Activated CD8-positive, alpha-beta memory T cell treated with anti-CD3 and anti-CD28 coated beads for 4 hours (primary cell): ENCODE measurements around the gene ST8SIA5.

ENCODE experiments used
- DNase-seq, 2 donors: peaks; one replicate each; pipeline ENCODE4 v3.0.0-alpha.2; 2020; ENCODE audit warnings: low read depth in 2 of 2

Gene ST8SIA5

DNA sequence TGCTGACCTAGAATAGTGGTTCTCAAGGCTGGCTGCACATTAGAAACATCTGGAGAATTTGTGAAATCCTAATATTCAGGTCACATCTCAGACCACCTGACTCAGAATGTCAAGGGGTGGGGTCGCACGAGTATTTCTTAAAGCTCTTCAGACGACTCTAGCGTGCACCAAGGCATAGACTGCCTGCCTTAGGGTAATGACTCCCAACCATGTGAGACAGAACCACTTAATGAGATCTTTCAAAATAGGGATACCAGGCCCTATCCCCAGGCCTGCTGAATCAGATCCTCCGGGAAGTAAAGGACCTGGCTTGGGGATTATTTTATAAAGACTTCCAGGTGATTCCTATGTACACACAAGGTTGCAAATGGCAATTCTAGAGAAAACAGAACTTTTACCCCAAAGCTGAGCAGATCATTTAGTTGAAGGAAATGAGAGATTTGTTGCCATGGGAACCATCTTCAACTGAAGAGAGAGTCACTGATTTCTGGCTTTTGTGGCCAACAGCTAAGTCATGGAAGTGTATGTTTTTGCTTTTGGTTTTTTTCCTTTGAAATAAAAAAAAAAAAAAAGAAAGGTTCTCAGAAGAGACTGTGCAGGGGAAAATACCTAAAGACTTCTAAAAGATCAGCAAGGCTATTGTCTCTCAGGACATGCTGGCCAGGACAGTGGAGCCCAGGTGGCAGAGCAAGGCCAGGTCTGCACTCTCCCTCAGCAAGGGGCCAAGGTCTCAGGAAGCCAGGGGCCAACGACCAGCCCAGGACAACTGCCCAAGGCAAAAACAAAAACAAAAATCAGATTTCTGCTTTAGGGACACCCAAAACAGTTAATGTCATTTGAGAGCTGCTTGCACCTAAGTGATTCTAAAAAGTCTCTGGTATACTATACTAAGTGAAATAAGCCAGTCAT lies 84.5 kb downstream of the ST8SIA5 start:
- DNase-seq: no peak

DNA sequence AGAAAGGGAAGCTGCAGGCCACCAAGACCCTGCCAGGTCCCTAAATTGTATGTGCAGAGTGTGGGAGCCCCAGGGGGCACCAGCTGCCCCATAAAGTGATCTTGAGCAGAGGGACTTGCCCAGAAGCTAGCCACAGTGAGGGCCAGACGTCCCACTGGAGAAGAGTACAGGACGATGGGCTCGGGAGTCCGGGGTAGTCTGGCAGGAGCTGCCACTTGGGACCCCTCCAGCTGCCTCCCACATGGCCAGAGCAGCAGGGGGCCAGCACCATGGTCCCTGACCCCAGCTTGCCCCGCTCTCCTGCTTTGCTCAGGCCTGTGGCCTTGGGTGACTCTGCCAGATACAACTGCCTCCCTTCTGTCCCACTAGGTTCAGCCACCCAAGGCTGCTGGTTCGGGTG lies 88.2 kb downstream of the ST8SIA5 start:
- no peak for DNase-seq

DNA sequence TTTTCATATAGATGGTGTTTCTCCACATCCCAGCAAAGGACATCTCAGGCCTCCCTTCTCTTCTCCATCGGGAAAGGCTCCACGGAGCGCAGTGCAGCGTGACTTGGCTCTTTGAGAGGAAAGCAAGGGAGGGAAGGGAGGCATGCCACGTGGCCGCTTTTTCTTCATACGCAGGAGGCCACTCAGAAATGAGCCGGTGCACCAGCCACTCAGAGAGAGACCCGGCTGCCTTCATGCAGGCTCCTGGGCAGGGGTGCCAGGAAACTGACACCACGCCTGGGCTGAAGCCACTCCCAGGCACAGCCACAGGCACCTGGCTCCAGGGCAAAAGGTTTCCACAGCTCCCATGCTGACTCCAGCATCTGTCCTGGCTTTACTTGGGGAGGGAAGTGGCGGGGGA lies 88.7 kb downstream of the ST8SIA5 start:
- DNase-seq: no peak

DNA sequence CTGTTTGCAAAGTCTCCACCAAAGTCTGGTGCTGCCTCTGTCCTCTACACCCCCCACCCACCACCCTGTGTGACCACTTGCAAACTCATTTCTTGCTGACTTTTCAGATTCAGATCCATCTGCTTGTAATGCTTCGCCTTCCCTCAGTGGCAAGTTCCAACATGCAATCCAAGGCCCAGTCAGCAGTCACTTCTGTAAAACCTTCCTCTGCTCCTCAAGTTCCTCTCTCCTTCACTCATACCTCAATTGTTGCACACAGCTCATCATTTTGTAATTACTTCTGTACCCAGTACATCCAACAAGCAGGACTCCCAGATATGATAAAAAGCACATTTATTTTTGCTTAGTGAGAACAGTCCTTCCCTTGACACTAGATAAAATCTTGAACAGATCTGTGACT lies 93.3 kb downstream of the ST8SIA5 start:
- no peak for DNase-seq

DNA sequence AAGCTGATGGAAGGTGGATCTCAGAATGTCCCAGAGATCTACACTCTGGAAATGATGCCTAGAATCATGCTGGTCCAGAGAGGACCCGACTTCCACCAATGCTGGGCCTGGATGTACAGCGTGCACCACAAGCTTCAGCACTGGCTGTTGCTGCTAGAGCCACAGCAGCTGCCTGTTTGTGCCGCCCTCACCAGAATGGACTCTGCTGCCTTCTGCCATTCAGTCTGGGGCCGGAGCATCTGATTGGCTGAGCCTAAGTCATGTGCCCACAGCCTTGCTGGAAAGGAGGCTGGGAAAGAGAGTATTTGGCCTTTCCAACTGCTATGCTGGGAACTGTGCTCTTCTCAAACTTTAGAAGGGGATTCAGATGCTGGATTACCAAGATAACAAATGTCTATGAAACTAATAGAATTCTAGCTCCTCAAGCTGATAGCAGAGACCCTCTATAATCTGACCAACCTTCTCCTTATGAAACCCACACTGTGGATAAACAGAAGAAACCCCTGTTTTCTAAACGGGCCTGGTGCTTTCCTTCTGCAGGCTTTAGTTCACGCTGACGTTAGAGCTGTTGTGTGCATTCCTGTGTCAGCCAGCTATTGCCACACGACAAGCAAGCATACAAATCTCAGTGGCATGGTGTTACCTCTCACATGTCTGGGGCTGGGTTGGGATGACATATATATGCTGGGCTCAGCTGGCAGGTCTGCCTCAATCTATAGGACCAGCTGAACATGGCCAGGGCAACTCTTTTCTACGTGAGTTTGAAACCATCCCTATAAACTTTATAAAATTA lies 95.7 kb downstream of the ST8SIA5 start:
- no peak for DNase-seq

DNA sequence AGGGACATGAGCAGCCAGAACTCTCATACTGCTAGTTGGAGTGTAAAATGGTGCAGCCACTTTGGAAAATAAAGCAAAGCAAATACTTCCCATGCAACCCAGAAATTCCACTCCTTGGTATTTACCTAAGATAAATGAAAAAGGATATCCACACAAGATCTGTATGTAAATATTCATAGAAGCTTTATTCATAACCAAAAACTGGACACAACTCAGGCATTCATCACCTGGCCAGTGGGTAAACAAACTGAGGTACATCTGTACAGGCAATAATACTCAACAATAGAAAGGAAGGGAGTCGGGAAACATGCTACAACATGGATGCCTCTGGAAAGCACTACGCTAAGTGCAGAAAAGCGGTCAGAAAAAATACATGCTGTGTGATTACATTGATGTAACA lies 97.4 kb downstream of the ST8SIA5 start:
- DNase-seq: no peak

DNA sequence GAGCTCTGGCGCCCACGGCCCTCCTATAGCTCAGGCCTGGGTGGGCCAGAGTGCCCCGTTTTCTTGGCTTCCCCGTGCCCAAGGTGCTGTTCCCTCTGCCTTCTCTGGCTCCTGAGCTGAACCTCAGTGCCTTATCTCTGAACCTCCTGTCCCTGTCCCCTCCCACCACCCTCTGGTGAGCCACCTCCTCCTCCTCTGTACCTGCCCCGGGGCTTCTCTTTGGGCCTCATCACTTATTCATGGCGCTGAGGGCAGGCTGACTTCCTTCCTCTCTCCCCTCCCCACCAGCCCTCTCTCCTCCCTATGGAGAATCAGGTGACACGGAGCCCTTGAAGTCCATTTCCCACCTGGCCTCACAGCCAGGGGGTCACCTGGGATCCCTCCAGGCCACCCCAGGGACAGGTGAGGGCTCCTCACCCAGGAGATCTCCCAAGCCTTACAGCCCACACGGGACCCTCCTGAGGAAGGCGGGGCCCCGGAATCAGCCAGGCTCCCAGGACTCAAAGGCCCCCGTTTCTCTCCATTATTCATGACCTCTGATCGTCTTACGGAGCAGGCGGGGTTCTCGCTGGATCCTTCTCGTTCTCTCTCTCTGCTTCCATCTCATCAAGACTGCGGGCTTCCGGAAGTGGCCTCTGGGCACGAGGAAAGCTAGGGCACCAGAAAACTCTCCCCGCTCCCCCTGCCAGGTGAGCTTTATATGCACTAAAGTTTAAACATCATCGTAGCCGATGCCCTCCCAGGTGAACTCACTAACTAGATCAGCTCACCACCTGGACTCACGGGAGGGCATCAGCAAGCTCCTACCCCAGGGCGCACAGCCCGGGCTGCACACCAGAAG lies 99.5 kb downstream of the ST8SIA5 start, which contains the start of gene LOXHD1:
TSS of gene LOXHD1 (minus strand) at position 106 of the 841 bp plus-strand sequence. CDS start 187 bp downstream, outside the sequence.
- DNase-seq: no peak

DNA sequence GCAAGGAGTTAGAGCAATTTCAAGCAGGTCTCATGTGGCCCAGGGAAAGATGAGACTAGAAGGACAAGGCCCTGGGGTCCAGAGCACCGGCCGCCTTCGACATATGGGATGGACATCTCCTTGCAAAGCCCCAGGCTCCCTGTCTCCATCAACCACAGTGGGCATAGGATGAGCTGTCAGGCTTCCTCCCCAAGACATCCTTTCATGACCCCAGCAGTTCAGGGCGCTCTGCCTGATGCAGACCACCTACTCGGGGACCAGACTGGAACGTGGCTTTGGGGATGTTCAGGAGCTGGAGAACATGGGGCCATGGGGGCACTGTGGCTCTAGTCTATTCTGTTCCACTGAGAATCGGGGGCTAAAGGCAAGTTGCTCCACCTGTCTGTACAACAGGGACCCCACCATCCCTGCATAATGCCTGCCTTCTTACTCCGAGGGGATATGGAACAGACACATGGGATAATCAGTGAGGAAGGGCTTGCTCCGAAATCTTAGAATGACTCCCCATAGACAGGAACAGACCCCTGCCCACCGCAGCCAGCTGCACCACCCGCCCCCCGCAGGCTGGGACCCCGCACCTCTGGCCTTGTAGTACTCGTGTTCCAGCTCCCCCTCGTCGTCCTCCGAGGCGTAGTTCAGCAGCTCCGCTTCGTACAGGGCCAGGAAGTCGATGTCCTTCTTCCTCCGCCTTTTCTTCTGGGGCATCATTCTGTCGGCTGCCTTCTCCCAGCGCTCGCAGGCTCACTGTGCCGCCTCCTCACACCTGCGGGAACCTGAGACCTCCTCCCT lies 100.3 kb downstream of the ST8SIA5 start:
- DNase-seq: no peak

DNA sequence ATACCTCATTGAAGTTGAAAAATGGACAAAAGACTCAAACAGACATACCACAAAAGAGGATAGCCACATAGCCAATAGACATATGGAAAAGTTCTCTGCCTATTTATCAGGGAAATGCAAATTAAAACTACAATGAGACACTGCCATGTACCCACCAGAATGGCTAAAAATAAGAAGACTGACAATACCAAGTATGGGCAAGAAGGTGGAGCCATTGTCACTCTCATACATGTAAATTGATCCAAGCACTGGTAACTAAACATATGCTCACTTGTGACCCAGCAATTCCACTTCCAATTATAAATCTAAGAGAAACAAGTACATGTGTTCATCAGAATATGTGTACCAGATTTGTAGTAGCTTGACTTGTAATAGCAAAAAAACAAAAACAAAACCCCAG lies 104.5 kb downstream of the ST8SIA5 start:
- DNase-seq: no peak

DNA sequence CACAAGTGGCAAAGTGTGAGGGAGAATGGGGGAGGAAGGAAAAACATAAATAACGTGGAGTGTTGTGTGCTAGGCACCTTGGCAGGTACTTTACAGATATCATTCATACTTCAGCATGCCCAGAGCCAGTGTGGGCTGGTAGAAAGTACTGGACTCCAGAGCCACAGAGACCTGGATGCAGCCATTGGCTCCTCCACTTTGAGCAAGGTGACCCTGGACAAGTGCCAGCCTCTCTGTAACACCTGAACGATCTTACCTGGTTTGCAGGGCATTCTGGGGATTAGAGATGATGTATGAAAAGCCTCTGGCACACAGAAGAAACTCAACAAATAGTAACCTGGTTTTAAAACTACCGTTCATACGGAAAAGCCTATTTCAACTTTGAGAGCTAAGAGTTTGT lies 106.2 kb downstream of the ST8SIA5 start:
- no peak for DNase-seq

DNA sequence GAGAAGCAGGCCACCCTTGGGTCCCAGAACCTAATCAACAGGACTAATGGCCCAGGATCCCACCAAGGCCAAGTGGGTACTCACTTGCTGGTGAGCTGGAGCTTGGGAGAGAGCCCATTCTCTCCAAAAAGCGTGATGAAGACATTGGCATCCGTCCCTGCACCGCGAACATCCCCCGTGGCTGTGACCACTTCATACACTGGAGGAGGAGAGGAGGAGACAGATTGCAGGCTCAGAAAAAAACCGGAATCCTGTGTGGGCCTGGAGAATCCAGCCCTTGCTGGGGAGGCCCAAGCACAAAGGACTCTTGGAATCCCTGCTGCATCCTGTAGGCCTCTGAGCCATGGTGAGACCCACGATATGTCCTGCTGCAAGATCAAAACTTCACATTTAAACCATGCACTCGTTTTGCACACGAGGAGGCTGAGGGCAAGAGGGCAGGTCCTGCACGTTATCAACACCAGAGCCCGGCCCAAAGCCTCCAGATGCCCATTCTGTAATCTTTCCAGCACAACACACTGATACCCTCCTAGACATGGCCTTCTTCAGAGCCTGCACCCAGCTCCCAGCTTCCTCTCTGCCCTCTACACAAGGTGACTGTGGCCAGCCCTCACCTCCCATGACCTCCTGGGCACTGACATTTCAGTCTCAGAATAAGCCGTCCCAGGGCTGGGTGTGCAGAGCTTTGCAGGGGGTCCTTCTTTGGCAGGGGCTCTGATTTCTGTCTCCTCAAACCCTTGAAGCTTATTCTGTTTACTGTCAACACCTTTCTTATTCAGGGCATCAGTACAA lies 107.6 kb downstream of the ST8SIA5 start:
- DNase-seq: no peak

DNA sequence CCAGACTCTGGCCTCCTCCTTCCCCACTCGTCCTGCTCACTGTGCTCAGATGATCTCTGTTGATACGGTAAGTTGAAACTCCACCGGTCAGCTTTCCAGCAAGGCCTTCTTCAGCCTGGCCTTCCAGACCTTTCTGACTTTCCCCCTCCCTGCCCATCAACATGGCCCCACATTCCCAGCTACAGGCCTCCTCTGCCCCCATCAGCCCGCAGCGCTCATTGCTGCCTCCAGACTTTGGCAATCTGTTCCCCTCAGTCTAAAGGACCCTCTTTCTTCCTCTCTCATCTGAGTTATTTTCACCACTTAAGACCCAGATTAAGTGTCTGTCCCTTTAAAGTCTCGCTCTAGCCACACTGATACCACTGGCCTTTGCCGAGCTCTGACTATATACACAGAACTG lies 110.4 kb downstream of the ST8SIA5 start:
- DNase-seq: no peak

DNA sequence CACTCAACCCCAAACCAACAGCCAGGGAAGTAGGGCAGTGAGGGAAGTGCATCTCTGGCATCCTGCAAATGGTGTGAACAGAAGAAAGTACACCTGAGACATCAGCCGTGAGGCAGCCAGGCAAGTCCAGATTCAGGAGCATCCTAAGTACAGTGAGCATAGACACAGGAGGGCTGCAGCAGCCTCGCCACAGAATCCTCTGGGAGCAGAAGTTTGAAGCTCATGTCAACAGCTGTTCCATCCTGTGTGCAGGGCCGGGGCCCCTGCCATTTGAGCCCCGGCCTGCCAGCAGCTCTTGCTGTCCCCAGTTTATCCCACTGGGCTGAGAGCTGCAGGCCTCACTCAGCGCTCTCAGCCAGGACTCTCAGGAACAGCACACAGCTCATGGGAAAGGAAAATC lies 114.3 kb downstream of the ST8SIA5 start:
- no peak for DNase-seq

DNA sequence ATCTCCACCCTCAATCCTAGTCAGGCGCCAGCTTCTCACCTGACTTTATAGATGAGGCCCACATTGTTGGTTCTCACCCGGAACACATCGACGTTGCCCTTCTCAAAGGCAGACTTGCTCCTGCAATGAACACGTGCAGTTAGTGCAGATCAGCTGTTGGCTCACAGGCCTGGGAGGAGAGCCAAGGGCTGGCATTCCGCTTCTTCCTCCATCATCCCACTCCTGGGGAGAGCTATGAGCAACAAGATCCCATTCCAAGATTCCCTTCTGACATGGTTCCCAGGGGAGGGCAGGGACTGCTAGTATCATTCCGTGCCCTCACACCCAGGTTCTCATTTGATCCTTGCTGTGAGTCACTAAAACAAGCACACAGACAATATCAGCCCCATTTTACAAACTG lies 114.9 kb downstream of the ST8SIA5 start:
- no peak for DNase-seq

DNA sequence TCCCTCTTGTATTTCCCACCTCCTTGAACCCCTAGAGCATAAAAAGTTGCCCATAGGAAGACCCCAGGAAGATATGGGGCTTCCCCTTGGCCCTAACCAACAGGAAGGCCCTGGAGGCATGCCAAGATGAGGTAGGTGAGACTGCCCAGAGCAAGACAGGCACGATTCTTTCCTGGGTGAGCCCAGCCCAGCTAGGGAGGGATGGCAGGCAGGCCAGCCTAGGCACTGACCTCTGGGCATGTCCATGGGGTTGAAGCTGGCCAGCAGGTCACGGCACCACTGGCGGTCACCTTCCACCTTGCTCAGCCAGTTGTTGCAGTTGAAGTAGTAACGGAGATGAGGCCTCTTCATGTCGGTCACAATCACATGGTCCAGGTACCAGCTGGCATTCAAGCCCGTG lies 117.5 kb downstream of the ST8SIA5 start:
- no peak for DNase-seq

DNA sequence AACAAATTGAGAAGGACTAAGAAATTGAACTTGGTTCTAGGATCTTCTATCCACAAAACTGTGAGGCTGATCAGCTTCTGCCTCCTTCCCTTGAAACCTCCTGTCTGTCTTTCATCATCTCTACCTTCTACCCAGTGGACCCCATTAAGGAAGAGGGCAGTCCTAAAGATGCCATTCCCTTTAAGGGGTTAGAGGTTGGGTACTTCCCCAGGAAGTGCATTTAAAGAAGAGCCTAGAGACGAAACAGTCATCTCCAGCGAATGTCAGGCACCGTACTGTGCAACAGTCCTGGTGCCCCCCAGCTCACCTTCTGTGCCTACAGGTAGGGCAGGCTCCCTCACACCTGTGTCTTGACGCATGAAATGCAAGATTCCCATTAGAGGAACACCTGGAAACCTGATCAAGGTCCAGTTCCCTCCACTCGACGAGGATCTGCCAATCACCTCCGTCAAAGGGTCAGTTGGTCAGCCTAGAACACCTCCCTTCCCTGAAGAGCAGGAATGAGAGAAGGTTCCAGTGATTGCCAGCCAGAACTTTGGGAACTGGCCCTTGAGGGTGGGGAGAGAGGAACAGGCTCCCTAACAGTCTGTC lies 120.7 kb downstream of the ST8SIA5 start:
- no peak for DNase-seq

DNA sequence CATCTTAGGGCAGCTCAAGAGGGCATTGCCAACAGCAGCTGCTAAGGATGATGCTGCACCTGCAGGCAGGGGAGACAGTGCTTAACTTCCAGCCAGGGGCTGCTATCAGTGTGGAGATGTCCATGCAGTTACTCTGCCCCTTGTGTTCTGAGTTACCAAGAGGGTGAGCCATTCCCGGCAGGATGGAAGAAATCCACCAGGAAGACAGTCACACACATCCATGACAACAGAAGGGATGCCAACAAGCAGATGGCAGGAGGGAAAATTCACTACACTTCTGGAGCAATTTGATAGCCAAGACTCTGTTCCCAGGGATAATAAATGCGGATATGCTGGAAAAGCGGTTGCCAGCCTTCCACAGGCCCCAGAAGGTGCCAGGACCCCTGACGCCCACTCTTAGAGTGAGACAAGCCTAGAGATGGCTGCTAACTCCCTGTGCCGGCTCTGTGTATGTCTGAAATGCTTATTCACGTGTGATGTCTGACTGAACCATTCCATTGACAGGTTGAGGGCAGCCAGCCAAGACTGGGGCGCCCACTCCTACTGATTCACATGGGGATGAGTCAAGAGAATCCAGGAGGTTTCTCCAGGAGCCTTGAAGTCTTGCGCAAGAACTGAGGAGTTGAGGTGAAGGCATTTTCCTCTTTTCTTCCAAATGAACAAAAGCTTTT lies 124.3 kb downstream of the ST8SIA5 start:
- DNase-seq: no peak

DNA sequence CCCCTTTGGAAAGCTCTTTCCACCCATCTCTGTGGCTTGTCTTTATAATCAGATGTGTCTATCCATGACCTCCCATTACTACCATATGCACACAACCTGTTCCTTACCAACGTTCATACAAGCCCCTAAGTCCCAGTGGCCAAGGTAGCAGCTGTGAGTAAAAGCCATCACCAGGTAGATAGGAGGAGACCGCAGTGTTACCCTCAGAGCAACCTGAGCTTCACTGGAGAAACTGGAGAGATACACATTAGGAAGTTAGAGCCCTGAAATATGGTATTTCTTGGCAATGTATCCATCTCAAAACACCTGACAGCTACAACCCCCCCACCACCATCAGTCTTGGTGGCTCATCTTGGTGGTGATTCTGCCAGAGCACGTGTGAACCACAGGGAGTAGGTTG lies 125.9 kb downstream of the ST8SIA5 start:
- DNase-seq: no peak

DNA sequence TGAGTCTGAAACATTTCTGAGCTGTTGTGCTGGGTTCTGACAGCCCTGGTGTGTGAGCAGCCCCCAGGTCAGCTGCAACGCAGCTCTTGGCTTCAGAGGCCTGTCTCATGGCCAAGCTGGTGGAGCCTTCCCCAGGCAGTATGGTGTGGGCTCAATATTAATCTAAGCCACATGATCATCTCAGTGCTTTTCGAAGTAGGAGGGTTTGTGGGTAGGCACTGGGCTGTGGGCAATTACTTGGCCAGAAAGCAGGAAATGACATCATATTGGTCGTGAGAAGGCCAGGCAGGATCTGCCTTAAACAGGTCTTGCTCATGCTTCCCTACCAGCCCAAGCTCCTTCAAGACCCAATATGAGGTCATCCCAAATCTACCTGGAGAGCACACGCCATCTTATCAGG lies 126.7 kb downstream of the ST8SIA5 start:
- DNase-seq: no peak
